Measurements from ENCODE around the gene NFKBIB. TPM values are rescaled to one million over a fixed set of nuclear protein-coding genes. Genes with fewer than 3 reads are reported as not detected.

Gene NFKBIB
- total and polyA plus RNA-seq, 2 of the 13 experiments (the other 11 are each of a cell fraction or from before 2014, with no cell fraction given), result 8.6 to 14.9 TPM

- TF ChIP-seq ZNF275 (CRISPR knock-in tag; IDR thresholded peaks at IDR 0.05; ENCODE audit: borderline replicate concordance) (peak; percentile 44; the same call in 1 of the 2 replicates), ZFP91 (CRISPR knock-in tag; IDR thresholded peaks at IDR 0.05; ENCODE audit: borderline replicate concordance) (peak; percentile 80; the same call in 1 of the 2 replicates), PRDM15 (CRISPR knock-in tag; IDR thresholded peaks at IDR 0.05) (peak; percentile 72), KDM4B (CRISPR knock-in tag; IDR thresholded peaks at IDR 0.05) (0 out of 2 replicates have a peak, but pooled peaks have one; percentile 8), ZNF263 (CRISPR knock-in tag; IDR thresholded peaks at IDR 0.05) (peak; percentile 95), ATF7 (IDR thresholded peaks at IDR 0.05) (no peak), ATF7 (CRISPR knock-in tag; IDR thresholded peaks at IDR 0.05) (peak; percentile 79; the same call in 1 of the 2 replicates), ZNF563 (CRISPR knock-in tag; IDR thresholded peaks at IDR 0.05) (peak; percentile 73), ZNF619 (CRISPR knock-in tag; IDR thresholded peaks at IDR 0.05) (no peak), DMTF1 (CRISPR knock-in tag; IDR thresholded peaks at IDR 0.05) (no peak), ZNF281 (CRISPR knock-in tag; IDR thresholded peaks at IDR 0.05; ENCODE audit: borderline replicate concordance) (no peak), RBM39 (IDR thresholded peaks at IDR 0.05; ENCODE audit: low read depth, low read length, poor library complexity, severe bottlenecking) (peak; percentile 53), ZNF124 (CRISPR knock-in tag; IDR thresholded peaks at IDR 0.05) (0 out of 2 replicates have a peak, but pooled peaks have one; percentile 42), ZBTB38 (CRISPR knock-in tag; IDR thresholded peaks at IDR 0.05) (0 out of 2 replicates have a peak, but pooled peaks have one; percentile 33), KDM2A (CRISPR knock-in tag; IDR thresholded peaks at IDR 0.05; ENCODE audit: borderline replicate concordance, low read depth) (peak; percentile 85)
Observed at GRCh38 chr19:38899447-38900201, at the start of gene NFKBIB, which contains the start of gene SIRT2 (continued).
